Astrocyte (in vitro differentiated cells and primary cell): ENCODE data around the gene UBAC2. TPM values are rescaled to one million over a fixed set of nuclear protein-coding genes. Genes with fewer than 3 reads are reported as not detected.

Source experiments
- DNase-seq: peaks from one replicate; pipeline ENCODE4 v3.0.0-alpha.2; 2010; ENCODE audit warnings: low read depth
- FAIRE-seq: peaks from 2 replicates; lab custom pipeline; 2011; peaks lifted over from hg19 to GRCh38; lab: Jason Lieb, UNC
- H2AFZ ChIP-seq: 2 replicates; pipeline ENCODE4 v1.6.0; 2012; ENCODE audit warnings: low read depth, low read length, inconsistent platforms
- H3K27ac ChIP-seq: 2 replicates; pipeline ENCODE4 v1.5.1; 2011; ENCODE audit warnings: low read depth, low read length, inconsistent platforms
- H3K27me3 ChIP-seq: 2 replicates; pipeline ENCODE4 v1.6.0; 2011; ENCODE audit warnings: low read length, inconsistent platforms; ENCODE audit not compliant: insufficient read depth
- H3K36me3 ChIP-seq: 2 replicates; pipeline ENCODE4 v1.5.1; 2011; ENCODE audit warnings: low read length, inconsistent platforms; ENCODE audit not compliant: insufficient read depth
- H3K4me1 ChIP-seq: 2 replicates; pipeline ENCODE4 v1.5.1; 2011; ENCODE audit warnings: low read length, inconsistent platforms; ENCODE audit not compliant: insufficient read depth
- H3K4me2 ChIP-seq: 2 replicates; pipeline ENCODE4 v1.6.0; 2012; ENCODE audit warnings: low read length, inconsistent platforms
- H3K4me3 ChIP-seq: 2 replicates; pipeline ENCODE4 v1.5.1; 2011; ENCODE audit warnings: low read depth, mild to moderate bottlenecking, low read length, inconsistent platforms; ENCODE audit not compliant: insufficient read depth
- H3K79me2 ChIP-seq: 2 replicates; pipeline ENCODE4 v1.6.0; 2012; ENCODE audit warnings: mild to moderate bottlenecking, low read length, inconsistent platforms; ENCODE audit not compliant: insufficient read depth
- H3K9ac ChIP-seq: 2 replicates; pipeline ENCODE4 v1.6.0; 2012; ENCODE audit warnings: mild to moderate bottlenecking, low read length, inconsistent platforms
- H3K9me3 ChIP-seq: 2 replicates; pipeline ENCODE4 v1.5.1; 2012; ENCODE audit warnings: low read depth, mild to moderate bottlenecking, low read length, inconsistent platforms; ENCODE audit not compliant: insufficient read depth
- H4K20me1 ChIP-seq: 2 replicates; pipeline ENCODE4 v1.6.0; 2012; ENCODE audit warnings: low read length, inconsistent platforms; ENCODE audit not compliant: insufficient read depth
- H3K27ac Mint-ChIP-seq: one replicate; pipeline ENCODE4 v1.8.0; 2021; ENCODE audit warnings: mild to moderate bottlenecking, mixed read lengths; ENCODE audit not compliant: unreplicated experiment
- H3K27me3 Mint-ChIP-seq: one replicate; pipeline ENCODE4 v1.8.0; 2021; ENCODE audit warnings: low read depth, mixed read lengths; ENCODE audit not compliant: unreplicated experiment
- H3K36me3 Mint-ChIP-seq: one replicate; pipeline ENCODE4 v1.8.0; 2021; ENCODE audit warnings: low read depth, mixed read lengths; ENCODE audit not compliant: unreplicated experiment
- H3K4me1 Mint-ChIP-seq: one replicate; pipeline ENCODE4 v1.8.0; 2021; ENCODE audit warnings: low read depth, mixed read lengths; ENCODE audit not compliant: unreplicated experiment
- H3K4me3 Mint-ChIP-seq: one replicate; pipeline ENCODE4 v1.8.0; 2021; ENCODE audit warnings: mild to moderate bottlenecking, moderate library complexity, mixed read lengths; ENCODE audit not compliant: unreplicated experiment
- H3K9me3 Mint-ChIP-seq: one replicate; pipeline ENCODE4 v1.8.0; 2021; ENCODE audit warnings: mild to moderate bottlenecking, mixed read lengths; ENCODE audit not compliant: unreplicated experiment
- EZH2 ChIP-seq: IDR thresholded peaks from 2 replicates; pipeline ENCODE4 v1.6.1; 2012; ENCODE audit warnings: mild to moderate bottlenecking, low read length, inconsistent platforms; ENCODE audit not compliant: insufficient read depth
- total RNA-seq: library from RNA; stranded (reverse); gene quantifications from 2 replicates; pipeline ENCODE4 v1.2.1, GENCODE V29; 2021
- TF ChIP-seq, protein P1 (sequence below): IDR thresholded peaks from 2 replicates; pipeline ENCODE4 v1.5.1; 2011; ENCODE audit warnings: low read depth, mild to moderate bottlenecking, inconsistent platforms, low read length, moderate library complexity; ENCODE audit not compliant: insufficient read depth

UBAC2 gene
- total RNA-seq, 1 donor from 2014 or later, result 61.0 TPM

DNA sequence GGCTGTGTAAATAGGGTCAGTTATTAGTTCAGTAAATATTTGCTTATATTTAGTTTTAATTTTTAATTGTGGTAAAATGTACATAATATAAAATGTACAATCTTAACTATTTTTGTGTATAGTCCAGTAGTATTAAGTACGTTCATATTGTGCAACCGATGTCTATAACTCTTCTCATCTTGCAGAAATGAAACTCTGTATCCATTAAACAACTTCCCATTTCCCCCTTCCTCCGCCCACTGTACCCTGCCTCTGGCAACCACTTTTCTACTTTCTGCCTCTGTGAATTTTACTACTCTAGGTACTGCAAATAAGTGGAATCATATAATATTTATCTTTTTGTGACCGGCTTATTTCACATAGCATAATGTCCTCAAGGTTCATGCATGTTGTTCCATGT, 24.4 kb downstream of the UBAC2 start:
- peaks cover 6% of the 10 kb centered on the region for H3K36me3 Mint-ChIP-seq
- no peak overlapping the region for H3K4me3 Mint-ChIP-seq
- peaks cover 19% of the 10 kb centered on the region for H3K4me1 ChIP-seq
- peaks cover 58% of the 10 kb centered on the region for H4K20me1 ChIP-seq
- peaks cover 33% of the 10 kb centered on the region for H3K4me1 Mint-ChIP-seq
- no peak for TF ChIP-seq EZH2
- TF ChIP-seq, protein P1, sequence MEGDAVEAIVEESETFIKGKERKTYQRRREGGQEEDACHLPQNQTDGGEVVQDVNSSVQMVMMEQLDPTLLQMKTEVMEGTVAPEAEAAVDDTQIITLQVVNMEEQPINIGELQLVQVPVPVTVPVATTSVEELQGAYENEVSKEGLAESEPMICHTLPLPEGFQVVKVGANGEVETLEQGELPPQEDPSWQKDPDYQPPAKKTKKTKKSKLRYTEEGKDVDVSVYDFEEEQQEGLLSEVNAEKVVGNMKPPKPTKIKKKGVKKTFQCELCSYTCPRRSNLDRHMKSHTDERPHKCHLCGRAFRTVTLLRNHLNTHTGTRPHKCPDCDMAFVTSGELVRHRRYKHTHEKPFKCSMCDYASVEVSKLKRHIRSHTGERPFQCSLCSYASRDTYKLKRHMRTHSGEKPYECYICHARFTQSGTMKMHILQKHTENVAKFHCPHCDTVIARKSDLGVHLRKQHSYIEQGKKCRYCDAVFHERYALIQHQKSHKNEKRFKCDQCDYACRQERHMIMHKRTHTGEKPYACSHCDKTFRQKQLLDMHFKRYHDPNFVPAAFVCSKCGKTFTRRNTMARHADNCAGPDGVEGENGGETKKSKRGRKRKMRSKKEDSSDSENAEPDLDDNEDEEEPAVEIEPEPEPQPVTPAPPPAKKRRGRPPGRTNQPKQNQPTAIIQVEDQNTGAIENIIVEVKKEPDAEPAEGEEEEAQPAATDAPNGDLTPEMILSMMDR, result no peak
- H3K36me3 ChIP-seq, result no peaks in the 10 kb centered on the region
- no peak overlapping the region for H3K9ac ChIP-seq
- H3K27me3 Mint-ChIP-seq, result no peaks in the 10 kb centered on the region
- no peak overlapping the region for H3K27ac Mint-ChIP-seq
- H3K79me2 ChIP-seq, result peaks cover 78% of the 10 kb centered on the region
- no peak for FAIRE-seq
- DNase-seq, result no peak
- H3K27me3 ChIP-seq, result no peaks in the 10 kb centered on the region
- H3K9me3 ChIP-seq, result no peaks in the 10 kb centered on the region
- no peak overlapping the region for H2AFZ ChIP-seq
- no peak overlapping the region for H3K4me3 ChIP-seq
- H3K9me3 Mint-ChIP-seq, result no peaks in the 10 kb centered on the region
- no peak overlapping the region for H3K27ac ChIP-seq
- H3K4me2 ChIP-seq, result no peak overlapping the region

DNA sequence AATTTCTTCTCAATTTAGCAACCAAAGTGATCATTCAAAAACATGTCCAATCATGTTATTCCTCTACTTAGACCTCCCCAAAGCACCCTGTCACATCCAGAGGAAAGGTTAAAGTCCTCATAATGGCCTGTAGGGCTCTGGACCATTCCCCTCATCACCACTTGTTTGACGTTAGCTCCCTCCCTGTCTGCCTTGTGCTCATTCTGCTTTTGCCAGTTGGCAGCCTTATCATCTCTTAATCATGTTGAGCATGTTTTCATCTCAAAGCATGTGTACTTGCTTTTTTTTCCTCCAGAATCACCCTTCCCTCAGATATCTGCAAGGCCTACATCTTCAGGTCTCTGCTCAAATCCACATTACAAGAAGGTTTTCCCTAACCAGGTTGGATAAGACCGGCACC, 25.9 kb downstream of the UBAC2 start:
- Histone ChIP-seq H3K9ac (no peak overlapping the region), H3K4me2 (no peak overlapping the region), H3K27ac (no peak overlapping the region), H3K4me1 (peaks cover 19% of the 10 kb centered on the region), H3K79me2 (peaks cover 76% of the 10 kb centered on the region), H3K27me3 (no peaks in the 10 kb centered on the region), H3K9me3 (no peaks in the 10 kb centered on the region), H3K36me3 (no peaks in the 10 kb centered on the region), H2AFZ (no peak overlapping the region), H3K4me3 (no peak overlapping the region), H4K20me1 (peaks cover 64% of the 10 kb centered on the region)
- FAIRE-seq (no peak), DNase-seq (peak; percentile 16)
- no peak for TF ChIP-seq EZH2
- TF ChIP-seq, protein P1, result no peak
- Mint-ChIP-seq H3K27me3 (no peaks in the 10 kb centered on the region), H3K9me3 (no peaks in the 10 kb centered on the region), H3K4me1 (peaks cover 39% of the 10 kb centered on the region), H3K36me3 (peaks cover 6% of the 10 kb centered on the region), H3K27ac (no peak overlapping the region), H3K4me3 (peak overlapping the region; percentile 42)

GRCh38 chr13:99227331-99227900, 26.8 kb downstream of the UBAC2 start:
- H3K27me3 ChIP-seq, result no peaks in the 10 kb centered on the region
- no peak overlapping the region for H3K4me3 ChIP-seq
- Mint-ChIP-seq H3K9me3 (no peaks in the 10 kb centered on the region), H3K36me3 (peaks cover 2% of the 10 kb centered on the region), H3K27me3 (no peaks in the 10 kb centered on the region), H3K27ac (peak overlapping the region; percentile 17), H3K4me3 (no peak overlapping the region), H3K4me1 (peaks cover 39% of the 10 kb centered on the region)
- H3K36me3 ChIP-seq, result no peaks in the 10 kb centered on the region
- H3K4me1 ChIP-seq, result peaks cover 19% of the 10 kb centered on the region
- no peaks in the 10 kb centered on the region for H3K9me3 ChIP-seq
- H3K4me2 ChIP-seq, result no peak overlapping the region
- no peak overlapping the region for H3K9ac ChIP-seq
- TF ChIP-seq, protein P1, result no peak
- no peak for TF ChIP-seq EZH2
- FAIRE-seq (no peak), DNase-seq (no peak)
- H3K79me2 ChIP-seq, result peaks cover 74% of the 10 kb centered on the region
- H4K20me1 ChIP-seq, result peaks cover 61% of the 10 kb centered on the region
- no peak overlapping the region for H2AFZ ChIP-seq
- no peak overlapping the region for H3K27ac ChIP-seq
